GM21737 (cell line): ENCODE data around the gene PLA2G2F.

Source experiments
- ATAC-seq: cut with Tn5 transposase; IDR thresholded peaks from one replicate; pipeline ENCODE4 v1.9.1; 2021; ENCODE audit warnings: mild to moderate bottlenecking, moderate library complexity; ENCODE audit not compliant: unreplicated experiment

The PLA2G2F gene

GRCh38 chr1:20187813-20188454, 48.8 kb downstream of the PLA2G2F start:
- no peak for ATAC-seq

GRCh38 chr1:20188455-20188817, 49.3 kb downstream of the PLA2G2F start:
- no peak for ATAC-seq

GRCh38 chr1:20189664-20190063, 50.5 kb downstream of the PLA2G2F start:
- ATAC-seq, result no peak

GRCh38 chr1:20190256-20191160, 51.4 kb downstream of the PLA2G2F start:
- ATAC-seq, result no peak

- no peak for ATAC-seq
Measured at GRCh38 chr1:20191266-20191825, 52.2 kb downstream of the PLA2G2F start.

GRCh38 chr1:20192364-20192763, 53.2 kb downstream of the PLA2G2F start:
- ATAC-seq, result no peak

GRCh38 chr1:20192871-20193411, 53.8 kb downstream of the PLA2G2F start:
- ATAC-seq, result no peak

- no peak for ATAC-seq
Measured at GRCh38 chr1:20194224-20194623, 55.1 kb downstream of the PLA2G2F start.

GRCh38 chr1:20194757-20195461, 55.8 kb downstream of the PLA2G2F start:
- ATAC-seq, result no peak

- no peak for ATAC-seq
Measured at GRCh38 chr1:20195462-20195780, 56.3 kb downstream of the PLA2G2F start.

- no peak for ATAC-seq
Measured at GRCh38 chr1:20197329-20197791, 58.2 kb downstream of the PLA2G2F start.

- ATAC-seq, result no peak
Measured at GRCh38 chr1:20198296-20198695, 59.2 kb downstream of the PLA2G2F start.

- ATAC-seq, result no peak
Measured at GRCh38 chr1:20198918-20199317, 59.8 kb downstream of the PLA2G2F start.

GRCh38 chr1:20199403-20199802, 60.3 kb downstream of the PLA2G2F start:
- no peak for ATAC-seq

- no peak for ATAC-seq
Measured at GRCh38 chr1:20199840-20200239, 60.7 kb downstream of the PLA2G2F start.
